GM12878 (cell line): Measurements from ENCODE around the gene RECQL5. TPM values are rescaled to one million over a fixed set of nuclear protein-coding genes. Genes with fewer than 3 reads are reported as not detected.

Experiments used
- ATAC-seq: fragments of 200-7000 bp; cut with Tn5 transposase; 3 replicates; pipeline ENCODE4 v1.9.1; 2020; ENCODE audit warnings: mild to moderate bottlenecking, moderate library complexity
- BruUV-seq: library from RNA; stranded (reverse); fragments of 400-500 nt; replicated peaks from 2 replicates; lab custom pipeline; 2021; lab: Mats Ljungman, UMichigan
- CTCF ChIA-PET: fragments of 300-600 bp; sonication (Branson Sonifier 250); formaldehyde crosslinking; extraction: SDS; loops from one replicate; lab custom pipeline; 2021; ENCODE audit warnings: inconsistent platforms; lab: Yijun Ruan, JAX
- POLR2A ChIA-PET: fragments of 350-600 bp; formaldehyde crosslinking; extraction: SDS; loops from one replicate; lab custom pipeline; 2021; ENCODE audit warnings: inconsistent platforms; lab: Charles Lee
- RAD21 ChIA-PET: fragments of 300-600 bp; sonication (Branson Sonifier 250); formaldehyde crosslinking; loops from one replicate; lab custom pipeline; 2023; ENCODE audit warnings: antibody characterized with exemption; ENCODE audit not compliant: unreplicated experiment; lab: Charles Lee
- SMC1A ChIA-PET: fragments of 300-600 bp; sonication (Branson Sonifier 250); formaldehyde crosslinking; loops from one replicate; lab custom pipeline; 2023; ENCODE audit not compliant: unreplicated experiment, uncharacterized antibody; lab: Charles Lee
- DNase-seq: peaks from one replicate; pipeline ENCODE4 v3.0.0-alpha.2; 2011; ENCODE audit warnings: low read depth, low spot score
- FAIRE-seq: peaks from 3 replicates; lab custom pipeline; 2011; peaks lifted over from hg19 to GRCh38; lab: Jason Lieb, UNC
- H2AFZ ChIP-seq: 2 replicates; pipeline ENCODE4 v1.6.0; 2011; ENCODE audit warnings: low read depth, low read length, control low read depth; ENCODE audit not compliant: control insufficient read depth
- H3K27ac ChIP-seq: 2 replicates; pipeline ENCODE4 v1.5.1; 2011; ENCODE audit warnings: control low read depth; ENCODE audit not compliant: control insufficient read depth, insufficient read depth
- H3K27me3 ChIP-seq, 2 experiments: replicated peaks in 1 of 2; 2 replicates each; pipeline versions ENCODE4 v1.6.0 to v1.6.1; 2011; ENCODE audit warnings: low read length in 1 of 2; ENCODE audit not compliant: control insufficient read depth in 2 of 2, insufficient read depth in 2 of 2
- H3K36me3 ChIP-seq, 2 experiments: 2 replicates each; pipeline ENCODE4 v1.5.1; 2011; ENCODE audit warnings: low read length in 1 of 2; ENCODE audit not compliant: control insufficient read depth in 2 of 2, insufficient read depth in 2 of 2
- H3K4me1 ChIP-seq: 2 replicates; pipeline ENCODE4 v1.6.1; 2011; ENCODE audit warnings: mild to moderate bottlenecking, low read length, moderate library complexity, mixed read lengths; ENCODE audit not compliant: control insufficient read depth, insufficient read depth
- H3K4me2 ChIP-seq: 2 replicates; pipeline ENCODE4 v1.6.0; 2011; ENCODE audit warnings: control low read depth; ENCODE audit not compliant: control insufficient read depth, insufficient read depth
- H3K4me3 ChIP-seq: fragments of 200-600 bp; sonication (generic); 2 replicates; pipeline ENCODE4 v1.5.1; 2016
- H3K79me2 ChIP-seq: 2 replicates; pipeline ENCODE4 v1.6.0; 2011; ENCODE audit warnings: low read length; ENCODE audit not compliant: control insufficient read depth, insufficient read depth
- H3K9ac ChIP-seq: 2 replicates; pipeline ENCODE4 v1.8.0; 2011; ENCODE audit warnings: low read length, control low read depth, mixed read lengths; ENCODE audit not compliant: control insufficient read depth, insufficient read depth
- H3K9me3 ChIP-seq: replicated peaks from 3 replicates; pipeline ENCODE4 v1.5.1; 2011; ENCODE audit warnings: mild to moderate bottlenecking, low read length; ENCODE audit not compliant: control insufficient read depth, insufficient read depth
- H4K20me1 ChIP-seq: 2 replicates; pipeline ENCODE4 v1.6.0; 2011; ENCODE audit not compliant: control insufficient read depth, insufficient read depth
- ASH2L ChIP-seq: fragments of 300-600, 200-600 bp; sonication (generic); IDR thresholded peaks from 2 replicates; pipeline ENCODE4 v1.6.1; 2017; ENCODE audit warnings: low read depth, mild to moderate bottlenecking, borderline replicate concordance
- BCL11A ChIP-seq: IDR thresholded peaks from 2 replicates; pipeline ENCODE4 v1.6.1; 2011; ENCODE audit warnings: low read depth, low read length
- BHLHE40 ChIP-seq, 2 experiments: fragments of 450-650 bp in 1 of 2; IDR thresholded peaks; 2 replicates each; pipeline ENCODE4 v1.6.1; 2011 to 2017; ENCODE audit warnings: low read depth in 2 of 2, borderline replicate concordance in 1 of 2, improper control_type of control experiment in 1 of 2, low read length in 1 of 2, mild to moderate bottlenecking in 1 of 2
- BMI1 ChIP-seq: fragments of 450-650 bp; IDR thresholded peaks from 2 replicates; pipeline ENCODE4 v1.6.1; 2016; ENCODE audit warnings: mild to moderate bottlenecking, moderate library complexity, borderline replicate concordance
- CBFB ChIP-seq: IDR thresholded peaks from 2 replicates; pipeline ENCODE4 v1.6.1; 2016; ENCODE audit warnings: antibody characterized with exemption, low read depth
- CBX3 ChIP-seq: fragments of 200-600 bp; sonication (generic); IDR thresholded peaks from 2 replicates; pipeline ENCODE4 v1.6.1; 2016; ENCODE audit warnings: low read depth, borderline replicate concordance
- CHD4 ChIP-seq: fragments of 200-600 bp; sonication (generic); IDR thresholded peaks from 2 replicates; pipeline ENCODE4 v1.6.1; 2016; ENCODE audit warnings: mild to moderate bottlenecking
- HDGF ChIP-seq: fragments of 450-650 bp; IDR thresholded peaks from 2 replicates; pipeline ENCODE4 v1.6.1; 2016; ENCODE audit warnings: antibody characterized with exemption
- NFXL1 ChIP-seq: fragments of 450-650 bp; IDR thresholded peaks from 2 replicates; pipeline ENCODE4 v1.6.1; 2017; ENCODE audit warnings: antibody characterized with exemption, mild to moderate bottlenecking, borderline replicate concordance
- PAX5 ChIP-seq: IDR thresholded peaks from 2 replicates; pipeline ENCODE4 v1.6.1; 2011; ENCODE audit warnings: low read depth, low read length, borderline replicate concordance
- RAD21 ChIP-seq: IDR thresholded peaks from 2 replicates; pipeline ENCODE4 v1.6.1; 2011; ENCODE audit warnings: mild to moderate bottlenecking, low read depth, low read length, moderate library complexity; ENCODE audit not compliant: insufficient read depth
- TBL1XR1 ChIP-seq: IDR thresholded peaks from 2 replicates; pipeline ENCODE4 v1.6.1; 2012; ENCODE audit warnings: low read depth, low read length, improper control_type of control experiment
- TCF3 ChIP-seq: IDR thresholded peaks from 2 replicates; pipeline ENCODE4 v1.6.1; 2012; ENCODE audit warnings: low read depth, mild to moderate bottlenecking, low read length, borderline replicate concordance; ENCODE audit not compliant: insufficient read depth
- WGBS: methylation state at CpG from one replicate; pipeline ENCODE4 v1.1.6; 2016; ENCODE audit warnings: low lambda C conversion rate; ENCODE audit not compliant: insufficient replicate concordance, insufficient coverage; ENCODE audit errors: missing lambda C conversion rate; 5-methylcytosine and 5-hydroxymethylcytosine counted together
- in situ Hi-C: fragments of 300-500 bp; cut with MboI; formaldehyde crosslinking; loops from 9 replicates; pipeline ENCODE4 v1.14.3; 2018; ENCODE audit warnings: mixed read lengths
- intact Hi-C: fragments of 100-400 bp; cut with micrococcal nuclease; formaldehyde crosslinking; loops from one replicate; pipeline ENCODE4 v1.14.2; 2022; ENCODE audit not compliant: unreplicated experiment
- polyA plus RNA-seq, 11 experiments: library from polyadenylated mRNA; depleted of rRNA in 4 of 11; unstranded in 6 of 11; stranded (reverse) in 5 of 11; fragments of >200 nt; fragmentation: Nextera tagmentation in 4 of 11; fragmentation: Illumina TruSeq in 1 of 11; extraction: Ambion mirVana in 4 of 11; extraction: Trizol in 1 of 11; gene quantifications; 1 replicate in 1 of 11; 2 replicates in 10 of 11; pipeline versions ENCODE4 v1.2.1 to v1.2.3, GENCODE V29; 2011 to 2016; ENCODE audit warnings: inconsistent platforms in 2 of 11, missing spikeins in 2 of 11, low read depth in 1 of 11
- total RNA-seq, 4 experiments: library from RNA; depleted of rRNA in 3 of 4; stranded (reverse); fragments of >200 nt in 3 of 4; fragmentation: Illumina TruSeq in 1 of 4; extraction: Trizol in 1 of 4; gene quantifications; 2 replicates each; pipeline versions ENCODE4 v1.2.1 to v1.2.3, GENCODE V29; 2013 to 2021
- TF ChIP-seq, protein P1 (sequence below): fragments of 450-650 bp; IDR thresholded peaks from 2 replicates; pipeline ENCODE4 v1.6.1; 2016; ENCODE audit warnings: mild to moderate bottlenecking, moderate library complexity, borderline replicate concordance

RECQL5 gene
- total and polyA plus RNA-seq, 10 of the 15 experiments (the other 5 are each of a cell fraction or from before 2014, with no cell fraction given) = 3.6 to 30.6 (median 20.1) TPM

DNA sequence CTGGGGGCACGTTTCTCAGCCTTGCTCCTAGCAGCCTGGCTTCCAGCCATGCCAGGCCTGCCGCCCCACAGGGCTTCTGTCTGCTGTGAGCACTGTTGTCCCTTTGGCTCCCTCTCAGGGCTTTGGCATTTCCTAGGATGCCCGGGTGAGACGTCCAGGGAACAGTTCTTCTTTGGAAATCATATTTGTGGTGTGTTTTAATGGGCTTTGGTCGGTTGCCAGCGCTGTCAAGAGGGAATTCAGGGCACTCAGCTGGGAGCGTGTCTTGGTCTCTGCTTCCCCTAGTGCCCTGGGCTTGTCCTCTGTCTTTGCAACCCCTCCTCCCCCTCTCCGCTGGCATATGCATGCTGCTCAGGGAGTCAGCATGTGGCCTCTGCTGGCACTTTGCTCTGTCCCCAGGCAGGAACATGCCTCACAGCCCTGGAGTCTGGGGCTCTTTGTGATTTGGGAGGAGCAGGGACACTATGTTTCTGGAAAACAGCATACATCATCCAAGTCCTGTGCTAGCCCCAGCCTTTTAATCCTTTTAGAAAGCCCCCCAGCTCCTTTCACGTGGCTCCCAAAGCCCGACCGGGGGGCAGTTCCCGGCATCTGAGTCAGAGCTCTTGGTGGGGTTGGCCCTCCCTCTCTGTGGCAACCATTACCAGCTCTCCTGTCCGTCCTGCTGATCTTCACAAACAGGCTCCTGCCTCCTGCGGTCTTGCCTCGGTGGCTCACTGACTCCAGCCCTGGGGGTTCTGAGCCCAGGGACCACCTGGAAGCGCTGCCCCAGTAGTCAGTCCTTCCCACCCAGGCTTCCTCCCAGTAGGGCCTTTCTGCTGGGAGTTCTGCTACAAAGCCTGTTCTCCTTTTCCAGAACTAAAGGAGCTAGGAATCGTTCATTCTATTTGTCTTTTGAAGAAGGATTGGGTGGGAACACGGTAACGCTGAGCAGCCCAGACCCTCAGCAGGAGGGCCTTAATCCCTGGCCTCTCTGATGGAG, 26.8 kb upstream of the RECQL5 start (continued):
- TF ChIP-seq, protein P1, sequence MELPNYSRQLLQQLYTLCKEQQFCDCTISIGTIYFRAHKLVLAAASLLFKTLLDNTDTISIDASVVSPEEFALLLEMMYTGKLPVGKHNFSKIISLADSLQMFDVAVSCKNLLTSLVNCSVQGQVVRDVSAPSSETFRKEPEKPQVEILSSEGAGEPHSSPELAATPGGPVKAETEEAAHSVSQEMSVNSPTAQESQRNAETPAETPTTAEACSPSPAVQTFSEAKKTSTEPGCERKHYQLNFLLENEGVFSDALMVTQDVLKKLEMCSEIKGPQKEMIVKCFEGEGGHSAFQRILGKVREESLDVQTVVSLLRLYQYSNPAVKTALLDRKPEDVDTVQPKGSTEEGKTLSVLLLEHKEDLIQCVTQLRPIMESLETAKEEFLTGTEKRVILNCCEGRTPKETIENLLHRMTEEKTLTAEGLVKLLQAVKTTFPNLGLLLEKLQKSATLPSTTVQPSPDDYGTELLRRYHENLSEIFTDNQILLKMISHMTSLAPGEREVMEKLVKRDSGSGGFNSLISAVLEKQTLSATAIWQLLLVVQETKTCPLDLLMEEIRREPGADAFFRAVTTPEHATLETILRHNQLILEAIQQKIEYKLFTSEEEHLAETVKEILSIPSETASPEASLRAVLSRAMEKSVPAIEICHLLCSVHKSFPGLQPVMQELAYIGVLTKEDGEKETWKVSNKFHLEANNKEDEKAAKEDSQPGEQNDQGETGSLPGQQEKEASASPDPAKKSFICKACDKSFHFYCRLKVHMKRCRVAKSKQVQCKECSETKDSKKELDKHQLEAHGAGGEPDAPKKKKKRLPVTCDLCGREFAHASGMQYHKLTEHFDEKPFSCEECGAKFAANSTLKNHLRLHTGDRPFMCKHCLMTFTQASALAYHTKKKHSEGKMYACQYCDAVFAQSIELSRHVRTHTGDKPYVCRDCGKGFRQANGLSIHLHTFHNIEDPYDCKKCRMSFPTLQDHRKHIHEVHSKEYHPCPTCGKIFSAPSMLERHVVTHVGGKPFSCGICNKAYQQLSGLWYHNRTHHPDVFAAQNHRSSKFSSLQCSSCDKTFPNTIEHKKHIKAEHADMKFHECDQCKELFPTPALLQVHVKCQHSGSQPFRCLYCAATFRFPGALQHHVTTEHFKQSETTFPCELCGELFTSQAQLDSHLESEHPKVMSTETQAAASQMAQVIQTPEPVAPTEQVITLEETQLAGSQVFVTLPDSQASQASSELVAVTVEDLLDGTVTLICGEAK = no peak
- TF ChIP-seq BMI1 = no peak
- no peak for TF ChIP-seq ASH2L
- no peak for TF ChIP-seq TBL1XR1
- TF ChIP-seq RAD21 = no peak
- TF ChIP-seq CBFB = no peak

DNA sequence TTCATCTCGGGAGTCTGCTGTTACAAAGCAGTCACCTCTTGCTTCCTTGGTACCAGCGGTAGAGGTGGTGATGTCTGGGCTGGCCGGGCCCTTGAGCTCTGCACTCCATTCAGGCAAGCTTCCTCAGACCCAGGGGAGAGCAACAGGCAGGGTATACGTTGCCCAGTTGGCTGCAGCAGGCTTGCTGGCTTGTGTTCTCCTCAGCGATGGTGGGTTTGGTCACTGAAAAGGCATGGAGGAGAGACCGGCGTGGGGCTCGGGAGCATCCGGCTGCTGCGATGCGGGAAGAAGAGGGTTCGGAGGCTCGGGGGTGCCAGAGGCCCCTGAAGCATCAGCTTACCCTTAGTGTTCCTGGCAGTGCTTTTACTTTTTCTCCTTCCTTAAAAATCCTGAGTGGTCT, 26.0 kb upstream of the RECQL5 start:
- Histone ChIP-seq H3K4me1 (peaks cover 28% of the 10 kb centered on the region), H3K9me3 (no peaks in the 10 kb centered on the region), H2AFZ (no peak overlapping the region), H3K27me3 (no peaks in the 10 kb centered on the region), H3K36me3 (peaks cover 20 to 25% of the 10 kb centered on the region in 2 experiments; a peak in 3 of 4 replicates), H3K27ac (no peak overlapping the region), H3K4me3 (no peak overlapping the region), H3K4me2 (no peak overlapping the region)
- SMC1A ChIA-PET = no interaction called here
- WGBS = 98% methylated on average over 13 of the region's 13 CpGs
- FAIRE-seq (no peak), ATAC-seq (no peak), DNase-seq (no peak)
- RAD21 ChIA-PET = interaction anchor here (1.2 kb wide), 1 partner anchor 61 kb away, joined by 3 read pairs; no protein-coding TSS in a partner anchor
- in situ Hi-C loops = no loop called here
- BruUV-seq = no TSS peak
- TF ChIP-seq CBX3 = no peak
- no peak for TF ChIP-seq HDGF
- no peak for TF ChIP-seq NFXL1
- no peak for TF ChIP-seq PAX5
- TF ChIP-seq CHD4 = no peak
- no peak for TF ChIP-seq TCF3
- TF ChIP-seq BCL11A = no peak
- TF ChIP-seq CBFB = no peak
- TF ChIP-seq BHLHE40 (IDR thresholded peaks at IDR 0.05; ENCODE audit: borderline replicate concordance in 1 of 2, low read depth in 2 of 2, low read length in 1 of 2) = no peak
- TF ChIP-seq, all 136 proteins: peak for 0
- Histone ChIP-seq H3K9ac (no peak overlapping the region), H3K79me2 (peaks cover 26% of the 10 kb centered on the region), H4K20me1 (no peaks in the 10 kb centered on the region)
- ChIA-PET CTCF (interaction anchor here (0.8 to 1.6 kb wide), 3 partner anchors 19 to 57 kb away, joined by 3 to 7 read pairs (median 3); no protein-coding TSS in a partner anchor), POLR2A (no interaction called here)
- intact Hi-C loops = no loop called here
